GM21529 (cell line): Measurements from ENCODE around the gene ERAP2.

ENCODE experiments used
- ATAC-seq: cut with Tn5 transposase; IDR thresholded peaks from one replicate; pipeline ENCODE4 v1.9.1; 2021; ENCODE audit not compliant: unreplicated experiment

ERAP2 gene

GRCh38 chr5:96861076-96861475 lies 15.2 kb upstream of the ERAP2 start:
- no peak for ATAC-seq

GRCh38 chr5:96863114-96863513 lies 13.2 kb upstream of the ERAP2 start:
- ATAC-seq = no peak

- ATAC-seq = no peak
These were observed 12.2 kb upstream of the ERAP2 start for GRCh38 chr5:96863949-96864584.

DNA sequence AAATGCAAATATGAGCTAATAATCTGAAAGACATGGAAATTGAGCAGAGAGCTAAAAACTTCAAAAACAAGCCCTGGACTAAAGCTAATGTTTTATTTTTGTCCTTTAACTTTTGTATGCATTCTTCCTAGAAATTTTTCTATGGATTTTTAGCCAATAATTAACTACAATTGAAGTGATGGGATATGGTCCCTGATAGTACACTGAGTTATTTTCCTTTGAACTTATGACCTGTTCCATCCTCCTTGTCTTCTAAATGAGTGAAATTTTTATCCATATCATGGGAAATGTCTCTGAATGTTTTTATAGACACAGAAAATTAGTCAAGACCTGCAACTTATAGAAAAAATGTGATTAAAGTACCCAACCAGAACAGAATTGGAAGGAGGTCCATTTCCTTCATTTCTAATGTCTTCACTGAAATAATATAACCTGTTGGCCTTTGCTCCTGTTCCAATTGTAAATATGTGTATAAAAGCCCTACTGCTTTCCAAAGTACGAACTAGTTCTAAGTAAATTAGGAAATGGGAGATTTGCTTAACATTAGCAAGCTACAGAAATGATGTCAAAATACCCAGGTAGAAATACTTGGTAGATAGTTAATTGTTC lies 11.3 kb upstream of the ERAP2 start:
- ATAC-seq = no peak

DNA sequence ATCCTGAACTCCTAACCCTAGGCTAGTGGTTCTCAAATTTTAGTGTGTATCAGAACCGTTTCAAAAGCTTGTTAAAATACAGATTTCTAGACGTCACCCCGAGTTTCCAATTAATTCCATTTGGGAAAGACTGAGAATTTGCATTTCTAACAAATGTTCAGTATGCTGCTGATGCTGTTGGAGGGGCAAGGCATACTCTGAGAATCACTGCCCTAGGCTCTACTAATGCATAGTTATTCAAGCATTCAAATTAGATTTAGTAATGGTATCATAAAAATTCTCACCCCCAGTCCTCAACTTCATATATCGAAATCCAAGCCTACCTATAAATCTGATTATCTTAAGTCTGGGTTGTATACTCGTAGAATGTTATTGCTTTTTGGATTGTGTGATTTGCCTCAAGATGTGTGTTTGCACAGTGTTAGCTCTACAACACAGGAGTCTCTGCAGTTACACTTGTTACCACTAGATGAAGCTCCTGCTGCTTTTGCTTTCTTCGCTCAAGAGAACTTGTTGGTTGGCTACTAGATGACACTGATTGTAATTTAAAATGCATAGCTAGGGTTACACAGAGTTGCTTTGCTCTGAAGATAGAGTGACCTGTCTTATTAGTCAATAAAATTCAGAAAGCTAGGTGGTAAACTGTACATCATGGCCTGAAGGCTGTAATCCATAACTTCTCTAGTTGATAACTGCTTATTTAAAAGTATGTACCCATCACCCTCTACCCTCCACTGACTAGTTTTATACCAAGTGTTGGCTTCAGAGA lies 7.5 kb upstream of the ERAP2 start:
- ATAC-seq = peak; percentile 78

DNA sequence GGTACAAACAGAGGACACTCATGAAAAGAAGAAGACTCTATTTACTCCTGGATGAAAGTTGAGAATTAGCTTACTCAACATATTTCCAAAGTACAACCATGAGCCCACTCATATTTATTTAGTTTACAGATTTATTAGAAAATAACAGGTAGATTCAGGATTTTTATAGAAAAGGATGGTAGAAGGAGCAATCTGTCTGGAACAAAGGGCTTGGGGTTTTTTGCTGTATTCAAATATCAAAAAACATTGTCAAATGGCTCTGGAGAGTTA lies 7.0 kb upstream of the ERAP2 start:
- no peak for ATAC-seq

DNA sequence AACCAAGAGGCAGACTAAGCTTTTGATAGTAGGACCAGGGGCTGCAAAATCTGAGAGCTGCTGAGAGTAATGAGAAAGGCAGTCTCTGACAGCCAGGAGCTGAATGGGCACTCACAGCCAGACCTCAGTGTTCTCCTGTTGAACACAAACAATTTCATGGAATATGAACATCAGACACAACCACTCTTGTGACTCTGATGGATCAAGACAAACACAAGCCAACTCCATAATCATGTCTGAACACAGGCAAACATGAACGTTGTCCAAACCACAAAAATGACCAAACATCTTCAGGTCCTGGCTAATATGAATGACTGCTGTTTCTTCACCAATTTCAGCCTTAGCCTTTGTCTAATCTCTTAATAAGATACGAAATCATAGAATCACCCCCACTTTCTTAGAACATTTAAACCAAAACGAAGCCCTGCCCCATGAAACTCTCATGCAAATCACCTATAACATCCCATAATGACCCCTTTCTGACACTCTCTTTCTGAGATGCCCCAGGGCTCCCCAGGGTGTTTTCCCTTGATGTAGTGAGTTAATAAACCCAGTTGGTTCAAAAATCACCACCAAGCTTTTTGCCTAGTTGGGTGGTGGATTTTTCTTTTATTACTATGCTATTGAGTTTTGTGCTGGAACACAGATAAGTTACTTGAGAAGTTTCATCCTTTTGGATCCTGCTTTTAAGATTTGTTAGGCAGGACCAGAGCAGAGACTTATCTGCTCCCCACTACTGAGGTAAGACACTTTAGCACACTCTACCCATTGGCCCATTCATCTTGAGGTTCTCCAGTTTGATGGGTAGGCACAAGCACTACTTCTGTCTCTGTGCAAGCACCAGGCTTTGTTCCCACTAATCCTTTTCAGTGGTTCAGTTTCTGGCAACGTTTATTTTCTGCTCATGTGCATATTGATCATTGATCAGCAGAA lies 5.9 kb upstream of the ERAP2 start:
- peak; percentile 82 for ATAC-seq

DNA sequence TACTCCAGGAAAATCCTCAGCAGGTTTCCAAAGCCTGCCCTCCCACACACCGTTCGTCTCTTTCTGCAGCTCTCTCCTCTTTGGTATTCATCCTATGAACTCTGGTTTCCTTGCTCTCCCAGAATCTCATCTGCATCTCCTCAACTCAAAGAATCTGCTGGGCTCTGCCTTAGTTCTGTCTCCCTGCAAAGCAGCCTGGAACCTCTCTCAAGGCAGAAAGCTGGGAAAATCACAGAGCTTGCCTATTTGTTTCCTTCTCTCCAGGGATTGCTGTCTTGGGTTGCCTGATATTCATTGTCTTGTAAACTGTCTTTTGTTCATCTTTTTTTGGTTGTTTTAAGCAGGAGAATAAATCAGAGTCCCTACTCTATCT lies 5.3 kb upstream of the ERAP2 start:
- ATAC-seq = no peak

- ATAC-seq = no peak
These were observed 4.6 kb upstream of the ERAP2 start for GRCh38 chr5:96871686-96872085.

- no peak for ATAC-seq
These were observed 2.9 kb upstream of the ERAP2 start for GRCh38 chr5:96873449-96873848.

DNA sequence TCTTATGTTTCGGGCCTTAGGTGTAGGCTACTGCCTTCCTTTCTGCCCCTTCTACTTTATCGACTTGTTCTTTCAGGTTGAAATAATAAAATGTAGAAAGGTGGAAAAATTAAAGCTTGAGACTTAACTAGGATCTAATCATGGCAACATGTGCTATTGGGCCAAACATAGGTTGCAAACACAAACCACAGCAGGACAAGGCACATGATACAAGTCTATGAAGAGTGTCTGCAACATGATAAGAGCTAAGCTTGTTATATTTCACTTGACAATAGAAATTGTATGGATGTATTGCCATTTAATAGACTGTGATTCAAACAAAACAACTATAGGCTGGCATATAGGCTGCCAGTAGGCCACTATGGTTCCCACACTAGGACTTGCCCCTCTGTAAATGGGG lies 1.7 kb upstream of the ERAP2 start:
- no peak for ATAC-seq

- ATAC-seq = peak; percentile 5
These were observed 459 bp upstream of the ERAP2 start for GRCh38 chr5:96875791-96876291.

- ATAC-seq = peak; percentile 13
These were observed 723 bp downstream of the ERAP2 start for GRCh38 chr5:96876977-96877469.

- no peak for ATAC-seq
These were observed 3.4 kb downstream of the ERAP2 start for GRCh38 chr5:96879665-96880064.

GRCh38 chr5:96880444-96881164 lies 4.3 kb downstream of the ERAP2 start:
- no peak for ATAC-seq

DNA sequence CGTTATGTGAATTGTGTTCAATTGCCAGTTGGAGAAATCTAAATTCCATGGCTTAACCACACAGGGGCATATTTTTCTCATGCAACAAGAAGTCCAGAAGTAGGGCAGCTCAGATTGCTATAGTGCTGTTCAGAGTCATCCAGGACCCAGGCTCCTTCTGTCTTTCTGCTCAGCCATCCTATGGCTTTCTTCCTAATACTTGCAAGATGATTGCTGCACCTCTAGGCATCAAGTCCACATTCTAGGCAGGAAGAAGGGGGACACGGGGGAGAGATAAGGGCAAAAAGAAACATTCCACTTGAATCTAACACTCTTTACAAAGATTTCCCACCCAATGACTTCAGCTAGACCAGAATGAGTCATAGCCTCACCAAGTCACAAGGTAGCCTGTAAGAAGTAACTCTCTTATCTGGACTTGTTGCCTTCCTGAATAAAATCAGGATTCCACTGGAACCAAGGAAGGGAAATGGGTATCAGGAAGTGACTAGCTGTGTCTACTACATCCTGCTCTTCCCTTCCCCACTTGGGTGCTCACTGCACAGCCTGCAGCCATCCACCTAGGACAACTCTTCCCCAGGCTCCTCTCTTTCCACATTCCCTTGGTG lies 5.3 kb downstream of the ERAP2 start:
- ATAC-seq = no peak

- ATAC-seq = no peak
These were observed 7.6 kb downstream of the ERAP2 start for GRCh38 chr5:96883871-96884270.

DNA sequence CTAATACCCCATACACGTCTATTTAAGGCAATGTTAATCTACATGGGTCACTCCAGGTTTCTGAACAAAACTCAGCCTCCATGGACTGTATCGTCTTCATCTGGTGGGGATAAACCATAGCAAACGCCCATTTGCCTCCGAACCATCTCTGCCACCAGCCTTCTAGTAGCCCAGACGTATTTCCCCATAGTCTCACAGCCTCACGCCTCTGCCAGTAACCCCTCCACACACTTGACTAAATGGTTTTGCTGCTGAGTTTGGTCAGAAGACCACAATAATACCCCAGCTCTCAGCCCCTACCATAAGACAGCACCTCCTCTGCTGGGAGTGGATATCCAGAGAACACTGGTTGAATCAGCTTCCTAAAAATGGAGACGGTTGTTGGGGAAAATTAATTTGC lies 8.7 kb downstream of the ERAP2 start:
- ATAC-seq = no peak

DNA sequence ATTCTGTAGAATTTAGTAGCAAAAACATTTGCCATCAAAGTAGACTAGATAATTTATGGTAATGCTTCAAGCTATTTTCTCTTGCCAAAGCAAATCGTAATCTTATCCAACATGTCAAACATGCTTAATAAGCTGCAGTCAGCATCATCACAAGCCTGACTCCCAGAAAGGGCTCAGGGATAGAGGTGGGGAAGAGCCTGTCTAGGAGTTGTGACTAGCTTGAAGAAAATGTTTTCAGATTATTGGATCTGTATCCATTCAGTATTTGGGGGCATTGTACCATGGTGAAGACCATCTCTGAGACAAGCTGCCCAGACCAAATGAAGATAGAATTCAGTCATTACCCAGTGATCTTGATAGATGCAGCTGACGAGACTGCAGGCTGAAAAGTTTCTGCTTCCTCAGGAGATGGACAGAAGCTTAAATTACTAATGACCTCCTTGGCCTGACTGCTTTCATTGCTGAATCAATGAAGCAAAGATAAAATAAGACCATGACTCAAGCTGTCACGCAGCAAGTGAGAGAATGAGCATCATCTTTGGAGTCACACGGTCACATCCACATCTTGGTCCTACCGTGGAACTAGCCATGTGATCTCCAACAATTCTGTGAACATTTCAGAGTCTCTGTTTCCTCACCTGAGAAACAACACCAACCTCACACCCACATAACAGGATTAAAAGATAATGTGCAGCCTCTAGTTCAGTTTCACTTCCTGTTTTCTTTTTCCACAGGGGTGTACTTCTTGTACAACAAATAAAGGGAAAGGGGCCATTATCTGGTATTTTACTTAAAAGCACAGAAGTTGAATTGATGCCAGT lies 9.4 kb downstream of the ERAP2 start:
- ATAC-seq = peak; percentile 92
